Hepatocyte (in vitro differentiated cells): ENCODE measurements around the gene KLK11. TPM values are rescaled to one million over a fixed set of nuclear protein-coding genes. Genes with fewer than 3 reads are reported as not detected.

ENCODE experiments used
- DNase-seq: peaks from one replicate; pipeline ENCODE4 v3.0.0-alpha.2; 2016; ENCODE audit warnings: low spot score
- H2AFZ ChIP-seq: fragments of 200-600 bp; sonication (generic); 2 replicates; pipeline ENCODE4 v1.6.0; 2016; ENCODE audit warnings: antibody characterized with exemption, mild to moderate bottlenecking
- H3K27ac ChIP-seq: fragments of 200-600 bp; sonication (generic); 2 replicates; pipeline ENCODE4 v1.5.1; 2016; ENCODE audit warnings: mild to moderate bottlenecking
- H3K27me3 ChIP-seq: fragments of 200-600 bp; sonication (generic); 2 replicates; pipeline ENCODE4 v1.6.1; 2016
- H3K36me3 ChIP-seq: fragments of 200-600 bp; sonication (generic); replicated peaks from 2 replicates; pipeline ENCODE4 v1.5.1; 2016; ENCODE audit warnings: low read depth; ENCODE audit not compliant: insufficient read depth
- H3K4me1 ChIP-seq: fragments of 200-600 bp; sonication (generic); 2 replicates; pipeline ENCODE4 v1.5.1; 2016; ENCODE audit warnings: mild to moderate bottlenecking, moderate library complexity; ENCODE audit not compliant: insufficient read depth
- H3K4me2 ChIP-seq: fragments of 200-600 bp; sonication (generic); 2 replicates; pipeline ENCODE4 v1.6.0; 2016
- H3K4me3 ChIP-seq: fragments of 200-600 bp; sonication (generic); 2 replicates; pipeline ENCODE4 v1.5.1; 2016; ENCODE audit warnings: mild to moderate bottlenecking
- H3K79me2 ChIP-seq: fragments of 200-600 bp; sonication (generic); 2 replicates; pipeline ENCODE4 v1.6.0; 2017; ENCODE audit warnings: mild to moderate bottlenecking
- H3K9me2 ChIP-seq: fragments of 200-600 bp; sonication (generic); replicated peaks from 2 replicates; pipeline ENCODE4 v1.6.0; 2017; ENCODE audit warnings: mild to moderate bottlenecking; ENCODE audit not compliant: insufficient read depth
- H3K9me3 ChIP-seq: fragments of 200-600 bp; sonication (generic); 2 replicates; pipeline ENCODE4 v1.5.1; 2016; ENCODE audit warnings: low read depth, mild to moderate bottlenecking
- H4K20me1 ChIP-seq: fragments of 200-600 bp; sonication (generic); 2 replicates; pipeline ENCODE4 v1.6.0; 2016; ENCODE audit warnings: mild to moderate bottlenecking; ENCODE audit not compliant: insufficient read depth, poor library complexity, severe bottlenecking
- EZH2 ChIP-seq: fragments of 200-600 bp; sonication (generic); IDR thresholded peaks from 2 replicates; pipeline ENCODE4 v1.6.1; 2016; ENCODE audit warnings: antibody characterized with exemption, mild to moderate bottlenecking, borderline replicate concordance
- EZH2phosphoT487 ChIP-seq: fragments of 200-600 bp; sonication (generic); IDR thresholded peaks from one replicate; pipeline ENCODE4 v1.6.1; 2018; ENCODE audit warnings: antibody characterized with exemption, mild to moderate bottlenecking, low read depth, moderate library complexity; ENCODE audit not compliant: unreplicated experiment, severe bottlenecking
- WGBS: methylation state at CpG from one replicate; pipeline ENCODE4 v1.1.6; 2016; ENCODE audit warnings: low lambda C conversion rate; ENCODE audit errors: missing lambda C conversion rate; 5-methylcytosine and 5-hydroxymethylcytosine counted together
- polyA plus RNA-seq: library from polyadenylated mRNA; unstranded; fragments of >200 nt; fragmentation: Nextera tagmentation; extraction: Ambion mirVana; gene quantifications from 2 replicates; pipeline ENCODE4 v1.2.1, GENCODE V29; 2016
- total RNA-seq: library from RNA; depleted of rRNA; stranded (reverse); fragments of >200 nt; gene quantifications from 2 replicates; pipeline ENCODE4 v1.2.3, GENCODE V29; 2014
- TF ChIP-seq, protein P1 (sequence below): fragments of 200-600 bp; sonication (generic); IDR thresholded peaks from 2 replicates; pipeline ENCODE4 v1.5.1; 2016; ENCODE audit warnings: antibody characterized with exemption, mild to moderate bottlenecking; ENCODE audit not compliant: poor library complexity

KLK11 gene
- total and polyA plus RNA-seq, 2 experiments from 2014 or later, result 2.2 TPM; not detected in 1

DNA sequence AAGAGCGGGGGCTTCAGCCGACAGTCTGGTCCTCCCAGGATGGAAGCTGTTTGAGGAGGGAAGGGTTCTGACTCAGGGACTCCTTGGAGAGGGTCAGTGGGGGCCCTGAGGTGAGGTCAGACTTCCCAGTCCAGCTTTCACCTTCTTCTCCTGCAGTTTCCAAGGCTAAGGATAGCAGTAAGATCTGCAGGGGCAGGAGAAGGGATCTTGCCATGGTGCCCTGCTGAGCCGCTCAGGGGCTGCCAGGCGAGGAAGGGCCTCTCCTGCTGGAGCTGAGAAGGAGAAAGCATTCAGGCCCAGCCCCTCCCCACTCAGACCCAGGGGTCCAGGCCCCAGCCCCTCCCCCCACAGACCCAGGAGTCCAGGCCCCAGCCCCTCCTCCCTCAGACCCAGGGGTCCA is 44.2 kb downstream of the KLK11 start:
- no peaks in the 10 kb centered on the region for H3K4me1 ChIP-seq
- H3K4me2 ChIP-seq, result no peak overlapping the region
- H3K79me2 ChIP-seq, result no peaks in the 10 kb centered on the region
- no peaks in the 10 kb centered on the region for H3K36me3 ChIP-seq
- peaks cover 22% of the 10 kb centered on the region for H3K27me3 ChIP-seq
- no peak overlapping the region for H3K27ac ChIP-seq
- H3K4me3 ChIP-seq, result no peak overlapping the region
- no peaks in the 10 kb centered on the region for H4K20me1 ChIP-seq
- H3K9me2 ChIP-seq, result no peaks in the 10 kb centered on the region
- H2AFZ ChIP-seq, result no peak overlapping the region
- TF ChIP-seq EZH2phosphoT487 (no peak), EZH2 (no peak)
- TF ChIP-seq, protein P1, sequence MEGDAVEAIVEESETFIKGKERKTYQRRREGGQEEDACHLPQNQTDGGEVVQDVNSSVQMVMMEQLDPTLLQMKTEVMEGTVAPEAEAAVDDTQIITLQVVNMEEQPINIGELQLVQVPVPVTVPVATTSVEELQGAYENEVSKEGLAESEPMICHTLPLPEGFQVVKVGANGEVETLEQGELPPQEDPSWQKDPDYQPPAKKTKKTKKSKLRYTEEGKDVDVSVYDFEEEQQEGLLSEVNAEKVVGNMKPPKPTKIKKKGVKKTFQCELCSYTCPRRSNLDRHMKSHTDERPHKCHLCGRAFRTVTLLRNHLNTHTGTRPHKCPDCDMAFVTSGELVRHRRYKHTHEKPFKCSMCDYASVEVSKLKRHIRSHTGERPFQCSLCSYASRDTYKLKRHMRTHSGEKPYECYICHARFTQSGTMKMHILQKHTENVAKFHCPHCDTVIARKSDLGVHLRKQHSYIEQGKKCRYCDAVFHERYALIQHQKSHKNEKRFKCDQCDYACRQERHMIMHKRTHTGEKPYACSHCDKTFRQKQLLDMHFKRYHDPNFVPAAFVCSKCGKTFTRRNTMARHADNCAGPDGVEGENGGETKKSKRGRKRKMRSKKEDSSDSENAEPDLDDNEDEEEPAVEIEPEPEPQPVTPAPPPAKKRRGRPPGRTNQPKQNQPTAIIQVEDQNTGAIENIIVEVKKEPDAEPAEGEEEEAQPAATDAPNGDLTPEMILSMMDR, result no peak
- DNase-seq, result no peak
- 82% methylated on average over 4 of the region's 4 CpGs for WGBS
- H3K9me3 ChIP-seq, result no peaks in the 10 kb centered on the region

DNA sequence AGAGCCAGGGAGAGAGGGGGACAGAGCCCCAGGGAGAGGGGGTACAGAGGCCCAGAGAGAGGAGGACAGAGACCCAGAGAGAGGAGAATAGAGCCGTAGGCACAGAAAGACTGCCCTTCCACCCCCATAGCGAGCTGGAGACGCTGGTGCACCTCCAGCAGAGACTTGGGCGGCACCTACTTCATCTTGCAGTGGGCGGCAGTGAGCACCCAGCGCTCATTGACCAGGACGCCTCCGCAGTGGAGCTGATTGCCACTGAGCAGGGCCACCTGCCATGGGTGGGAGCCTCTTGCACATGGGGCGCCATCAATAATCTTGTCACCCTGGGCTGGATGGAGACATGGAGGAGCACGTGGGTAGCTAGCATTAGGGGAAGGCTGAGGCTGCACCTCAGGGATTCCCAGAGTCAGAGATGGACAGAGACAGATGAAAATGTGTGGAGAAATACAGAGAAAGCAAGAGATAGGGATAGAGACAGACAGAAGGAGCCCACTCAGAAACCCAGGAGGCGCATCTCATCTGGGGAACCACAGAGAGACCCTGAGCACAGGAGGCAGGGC is 44.7 kb downstream of the KLK11 start:
- H3K79me2 ChIP-seq, result no peaks in the 10 kb centered on the region
- H3K4me2 ChIP-seq, result no peak overlapping the region
- no peaks in the 10 kb centered on the region for H3K9me3 ChIP-seq
- H3K27ac ChIP-seq, result no peak overlapping the region
- no peak overlapping the region for H2AFZ ChIP-seq
- DNase-seq, result no peak
- peaks cover 22% of the 10 kb centered on the region for H3K27me3 ChIP-seq
- no peaks in the 10 kb centered on the region for H4K20me1 ChIP-seq
- H3K9me2 ChIP-seq, result no peaks in the 10 kb centered on the region
- TF ChIP-seq EZH2phosphoT487 (no peak), EZH2 (no peak)
- TF ChIP-seq, protein P1, result no peak
- H3K4me1 ChIP-seq, result no peaks in the 10 kb centered on the region
- H3K36me3 ChIP-seq, result no peaks in the 10 kb centered on the region
- H3K4me3 ChIP-seq, result no peak overlapping the region
- WGBS, result 69% methylated on average over 11 of the region's 11 CpGs

DNA sequence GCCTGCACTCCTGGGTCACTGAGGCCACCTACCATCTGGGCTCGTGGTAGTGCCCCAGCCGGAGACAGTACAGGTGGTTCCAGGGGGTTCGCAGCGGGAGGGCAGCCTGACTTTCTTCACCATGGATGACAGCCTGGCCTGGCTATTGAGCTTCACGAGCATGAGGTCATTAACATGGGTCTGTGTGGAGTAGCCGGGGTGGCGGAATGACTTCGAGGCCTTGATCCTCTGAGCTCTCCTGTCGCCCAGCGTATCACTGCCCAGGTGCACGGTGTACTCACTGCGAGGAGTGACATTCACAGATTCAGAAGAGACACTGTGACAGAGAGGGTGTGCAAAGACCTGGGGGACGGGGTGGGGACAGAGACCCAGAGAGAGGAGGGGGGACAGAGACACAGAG is 46.2 kb downstream of the KLK11 start:
- TF ChIP-seq EZH2phosphoT487 (no peak), EZH2 (no peak)
- TF ChIP-seq, protein P1, result no peak
- H3K9me3 ChIP-seq, result no peaks in the 10 kb centered on the region
- H4K20me1 ChIP-seq, result no peaks in the 10 kb centered on the region
- DNase-seq, result no peak
- WGBS, result 78% methylated on average over 12 of the region's 13 CpGs
- no peaks in the 10 kb centered on the region for H3K4me1 ChIP-seq
- peaks cover 17% of the 10 kb centered on the region for H3K27me3 ChIP-seq
- H3K36me3 ChIP-seq, result no peaks in the 10 kb centered on the region
- no peak overlapping the region for H3K4me3 ChIP-seq
- H2AFZ ChIP-seq, result no peak overlapping the region
- no peaks in the 10 kb centered on the region for H3K9me2 ChIP-seq
- no peaks in the 10 kb centered on the region for H3K79me2 ChIP-seq
- H3K4me2 ChIP-seq, result no peak overlapping the region
- H3K27ac ChIP-seq, result no peak overlapping the region

DNA sequence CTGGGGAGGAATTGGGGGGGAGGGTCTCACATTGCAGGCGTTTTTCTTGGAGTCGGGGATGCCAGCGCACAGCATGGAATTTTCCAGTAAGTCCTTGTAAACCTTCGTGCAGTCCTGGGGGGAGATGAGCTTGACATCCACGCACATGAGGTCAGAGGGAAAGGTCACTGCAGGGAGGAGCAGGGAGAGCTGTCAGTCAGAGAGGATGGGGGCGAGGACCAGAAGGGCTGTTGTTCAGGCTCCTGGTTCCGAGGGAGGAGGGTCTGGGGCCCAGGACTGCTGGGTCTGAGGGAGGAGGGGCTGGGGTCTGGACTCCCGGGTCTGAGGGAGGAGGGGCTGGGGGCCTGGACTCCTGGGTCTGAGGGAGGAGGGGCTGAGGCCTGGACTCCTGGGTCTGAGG is 46.7 kb downstream of the KLK11 start:
- Histone ChIP-seq H3K4me3 (no peak overlapping the region), H3K27me3 (peaks cover 17% of the 10 kb centered on the region), H3K36me3 (no peaks in the 10 kb centered on the region), H3K4me2 (no peak overlapping the region), H3K27ac (no peak overlapping the region), H4K20me1 (no peaks in the 10 kb centered on the region), H3K4me1 (no peaks in the 10 kb centered on the region), H3K79me2 (no peaks in the 10 kb centered on the region), H3K9me2 (no peaks in the 10 kb centered on the region), H2AFZ (no peak overlapping the region), H3K9me3 (no peaks in the 10 kb centered on the region)
- 37% methylated on average over 7 of the region's 8 CpGs for WGBS
- no peak for TF ChIP-seq EZH2phosphoT487
- no peak for TF ChIP-seq EZH2
- TF ChIP-seq, protein P1, result no peak
- DNase-seq, result no peak
